Activated T-cell treated with anti-CD3 and anti-CD28 coated beads for 24 hours (primary cell): ENCODE data around the gene UBE2H.
"Not testable (repeated sequence)": the region's sequence is repeated elsewhere in the genome, so short reads cannot be mapped to it uniquely, and the experiment has no call there.

Experiments used
- DNase-seq: peaks from one replicate; pipeline ENCODE4 v3.0.0-alpha.2; 2020; ENCODE audit warnings: low read depth

Gene UBE2H

DNA sequence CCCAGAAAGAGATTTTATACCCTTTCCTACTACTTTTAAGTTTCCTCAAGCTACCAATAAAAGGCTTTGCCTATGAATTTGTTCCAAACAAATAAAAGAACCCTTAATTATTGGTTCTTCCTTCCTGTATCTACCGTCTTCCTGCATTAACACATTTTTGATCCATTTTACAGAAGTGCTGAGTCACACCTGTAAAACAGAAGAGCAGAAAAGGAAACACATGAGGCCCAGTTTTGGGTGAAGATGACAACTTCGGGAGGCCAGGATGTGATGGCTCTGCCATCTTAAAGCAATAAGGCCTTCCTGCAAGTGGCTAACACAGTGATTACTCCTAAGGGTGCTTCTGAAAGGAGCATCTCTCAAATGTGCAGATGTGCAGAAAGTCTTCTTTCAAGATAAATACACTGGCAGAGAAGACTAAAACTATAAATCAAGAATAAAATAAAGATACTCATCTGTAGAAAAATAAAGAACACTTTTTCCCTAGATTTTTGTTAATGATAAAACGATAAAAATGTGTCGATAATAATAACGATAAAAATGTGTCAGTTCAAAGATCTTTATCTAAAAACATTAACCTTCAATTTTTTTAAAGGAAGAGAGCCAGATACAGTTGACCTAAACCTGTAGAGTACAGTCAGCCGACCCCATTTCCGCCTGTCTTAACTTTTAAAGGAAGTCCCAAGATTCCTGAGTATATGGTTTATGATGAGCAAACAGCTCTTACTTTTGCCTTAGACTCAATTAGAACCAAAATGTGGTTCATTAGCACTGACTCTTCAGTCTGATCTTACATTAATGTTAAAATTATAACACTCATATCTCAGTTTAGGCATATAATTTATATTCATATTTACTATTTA lies 108.6 kb downstream of the UBE2H start:
- DNase-seq: no peak

DNA sequence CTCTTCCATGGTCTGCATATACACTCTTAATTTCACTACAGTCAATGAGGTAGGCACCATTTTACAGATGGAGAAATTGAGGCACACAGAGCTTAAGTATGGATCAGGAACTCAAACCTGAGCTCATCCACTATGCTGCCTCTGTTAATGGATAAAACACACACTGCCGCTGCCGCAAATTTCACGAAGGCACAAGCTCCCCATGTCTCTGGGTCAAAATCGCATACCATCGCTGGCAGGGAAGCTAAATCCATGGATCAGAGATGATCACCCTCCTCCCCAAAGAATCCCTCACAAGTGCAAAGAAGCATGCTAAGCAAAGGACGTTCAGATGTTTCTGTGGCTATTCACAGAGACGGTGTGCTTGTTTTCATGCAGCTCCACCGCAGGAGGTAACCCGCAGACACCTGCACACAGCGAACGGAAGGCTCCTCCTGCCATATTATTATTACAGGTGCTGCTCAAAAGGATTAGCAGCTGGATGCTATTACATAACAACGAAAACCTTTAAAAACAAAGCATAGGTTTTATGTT lies 109.3 kb downstream of the UBE2H start:
- DNase-seq: no peak

DNA sequence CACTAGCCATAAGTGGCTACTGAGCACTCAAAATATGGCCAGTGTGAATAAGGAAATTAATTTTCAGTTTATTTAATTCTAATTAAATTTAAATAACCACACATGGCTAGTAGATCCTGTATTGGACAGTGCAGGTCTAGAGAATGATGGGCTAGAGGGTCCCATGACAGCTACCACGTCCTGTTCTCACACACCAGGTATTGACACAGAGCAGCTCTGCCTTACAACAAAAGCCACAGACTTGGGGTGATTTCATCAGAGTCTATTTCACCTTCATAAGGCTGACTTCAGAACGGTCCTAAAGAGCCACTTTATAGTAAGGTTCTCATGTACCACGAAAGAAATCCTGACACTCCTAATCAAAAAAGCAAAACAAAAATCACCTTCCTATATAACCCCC lies 111.3 kb downstream of the UBE2H start:
- DNase-seq: no peak

DNA sequence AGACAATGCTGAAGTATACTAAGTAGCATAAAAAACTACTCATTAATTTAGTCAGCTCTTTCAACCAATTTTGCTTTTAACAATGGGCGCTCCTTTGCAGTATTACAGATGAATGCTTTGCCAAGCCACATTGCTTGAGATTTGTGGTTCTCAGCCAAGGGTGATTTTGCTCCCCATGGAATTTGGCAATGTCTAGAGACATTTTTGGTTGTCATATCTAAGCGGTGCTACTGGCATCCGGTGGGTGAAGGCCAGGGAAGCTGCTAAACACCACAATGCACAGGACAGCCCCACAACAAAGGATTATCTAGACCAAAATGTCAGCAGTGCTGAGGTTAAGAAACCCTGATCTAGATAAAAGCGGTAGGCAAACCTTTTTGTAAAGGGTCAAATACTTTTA lies 112.0 kb downstream of the UBE2H start:
- DNase-seq: no peak

DNA sequence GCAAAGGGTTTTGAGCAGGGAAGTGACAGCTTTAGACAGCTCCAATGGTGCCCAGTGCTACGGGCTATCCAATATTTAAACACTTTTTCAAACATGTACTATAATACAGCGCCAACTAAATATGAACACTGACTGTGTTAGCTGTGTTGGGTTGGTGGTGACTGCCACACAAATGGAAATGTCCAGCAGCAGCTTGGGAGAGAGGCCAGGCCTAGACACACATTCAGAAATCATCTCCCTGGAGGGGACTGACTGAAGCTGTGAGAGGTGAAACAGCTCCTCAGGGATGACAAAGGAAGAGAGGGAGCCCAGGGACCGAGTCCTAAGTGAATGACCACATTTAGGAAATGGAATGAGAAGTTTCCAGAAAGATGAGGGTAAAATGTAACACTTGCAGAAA lies 115.8 kb downstream of the UBE2H start:
- DNase-seq: no peak

DNA sequence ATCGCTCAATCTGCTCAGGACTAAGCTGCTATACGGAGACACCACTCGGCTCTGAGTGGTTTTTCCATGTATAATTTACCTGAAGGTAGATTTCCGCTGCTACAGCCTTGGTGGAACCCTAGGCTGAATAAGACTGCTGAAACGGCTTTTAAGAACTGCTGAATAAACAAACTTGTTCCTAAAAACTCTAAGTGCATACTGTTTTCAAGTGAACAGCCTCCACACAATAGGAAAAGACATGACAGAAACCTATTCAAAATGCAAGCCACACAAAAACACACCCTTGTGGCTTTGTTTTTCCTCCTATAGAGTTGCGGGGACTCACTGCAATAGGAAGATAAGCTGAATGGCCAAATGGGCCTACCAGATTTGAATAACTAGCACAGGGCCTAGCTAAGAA lies 117.2 kb downstream of the UBE2H start:
- DNase-seq: no peak

DNA sequence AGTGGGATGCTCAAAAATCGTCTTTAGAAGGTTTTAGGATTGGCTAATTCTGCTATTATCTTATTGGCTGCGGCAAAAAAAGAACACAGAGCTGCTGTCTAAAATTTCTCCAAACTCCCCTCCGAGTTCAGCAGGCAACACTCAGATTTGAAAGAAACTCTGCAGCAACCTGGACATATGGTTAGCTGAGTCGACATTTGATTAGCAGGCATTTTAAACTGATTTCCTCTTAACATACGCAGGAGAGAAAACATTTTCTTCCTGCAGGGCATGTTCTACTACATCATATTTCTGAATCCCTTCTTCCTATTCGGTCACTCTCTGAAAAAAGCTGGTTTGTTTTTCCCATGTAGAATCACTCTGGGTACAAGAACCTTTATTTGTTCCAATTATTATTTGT lies 119.4 kb downstream of the UBE2H start:
- not testable (repeated sequence) for DNase-seq

DNA sequence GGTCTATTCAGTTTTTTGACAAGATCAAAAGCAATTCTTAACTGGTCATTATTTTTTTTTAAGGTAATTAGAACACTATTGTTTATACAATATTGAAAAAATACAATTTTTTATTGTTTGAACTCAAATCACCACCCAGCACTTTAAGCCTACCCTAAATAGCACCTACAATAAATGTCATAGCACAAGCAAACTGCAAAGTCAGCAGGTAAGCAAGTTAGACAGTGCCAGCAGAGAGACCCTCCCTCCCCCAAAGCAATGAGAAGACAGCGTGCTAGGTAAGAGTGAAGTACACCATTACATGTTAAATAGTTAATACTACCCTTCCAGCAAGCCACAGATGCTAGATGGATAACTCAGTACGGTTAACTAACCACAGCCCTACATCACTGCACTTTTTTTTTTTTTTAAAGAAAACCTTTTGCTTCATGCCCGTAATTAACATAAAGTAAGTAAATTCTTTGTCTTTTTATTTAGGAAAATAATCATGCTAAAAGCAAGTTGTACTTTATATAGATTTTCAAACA lies 120.0 kb downstream of the UBE2H start:
- DNase-seq: no peak

DNA sequence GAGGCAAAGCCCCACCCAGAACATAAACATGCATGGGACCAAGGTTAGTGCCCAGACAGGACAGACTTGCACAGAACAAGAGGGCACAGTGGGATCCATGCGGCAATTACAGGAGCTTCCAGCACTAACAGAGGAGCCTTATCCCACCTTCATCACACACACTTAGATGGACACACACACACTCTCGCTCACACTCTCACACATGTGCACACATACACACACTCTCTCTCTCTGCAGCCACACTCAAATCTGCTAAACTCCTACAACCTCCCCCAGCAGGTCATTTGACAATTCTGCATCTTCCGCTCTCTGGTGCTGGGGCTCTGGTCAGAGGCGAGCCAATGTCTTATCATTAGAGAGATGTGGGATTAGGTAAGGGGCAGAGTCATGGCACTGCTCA lies 120.5 kb downstream of the UBE2H start:
- DNase-seq: no peak

DNA sequence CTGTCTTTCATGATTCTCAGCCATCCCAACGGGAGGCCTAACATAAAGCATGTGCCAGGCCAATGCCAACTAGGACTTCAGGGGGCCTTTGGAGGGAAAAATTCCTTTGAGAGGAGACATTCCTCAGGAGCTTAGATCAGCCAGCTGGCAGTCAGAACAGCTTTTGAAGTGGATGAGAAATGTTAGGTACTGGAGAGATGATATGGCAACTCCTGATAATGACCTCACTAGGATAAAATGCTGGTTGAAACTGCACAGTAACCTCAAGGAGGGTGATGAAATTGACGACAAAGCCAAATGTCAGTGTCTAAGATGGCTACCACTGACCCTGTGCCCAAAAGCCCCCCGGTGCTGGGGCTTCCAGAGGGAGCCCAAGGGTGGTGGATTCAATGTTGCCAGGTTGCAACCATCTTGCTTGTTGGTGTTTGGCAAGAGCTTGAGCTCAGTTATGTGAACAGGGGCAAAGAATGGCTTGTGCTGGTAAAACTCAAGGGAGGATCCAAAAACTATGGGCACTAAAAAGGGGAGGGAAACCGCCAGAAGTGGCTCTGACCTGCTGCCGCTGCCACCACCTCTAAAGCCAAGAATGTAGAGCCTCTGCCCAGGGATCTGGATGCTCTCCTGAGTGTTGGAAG lies 121.2 kb downstream of the UBE2H start:
- no peak for DNase-seq

DNA sequence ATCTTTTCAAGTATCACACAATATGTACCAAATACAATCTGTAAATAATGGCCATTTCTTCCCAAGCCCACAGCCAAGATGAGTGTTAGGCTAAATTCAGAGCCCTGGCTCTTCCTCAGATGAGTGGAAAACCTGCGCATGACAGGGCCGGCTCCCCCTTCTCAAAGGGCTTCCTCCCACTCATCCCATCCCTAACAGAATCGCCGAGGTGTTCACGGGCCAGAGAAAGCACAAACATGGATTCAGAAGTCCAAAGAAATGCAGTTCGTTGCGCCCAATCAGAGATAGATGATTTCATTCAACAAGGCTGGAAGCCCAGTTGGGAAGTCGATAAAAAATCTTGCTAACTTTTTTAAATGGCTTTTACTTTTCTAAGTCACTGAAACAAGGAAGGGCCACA lies 121.8 kb downstream of the UBE2H start:
- DNase-seq: no peak

DNA sequence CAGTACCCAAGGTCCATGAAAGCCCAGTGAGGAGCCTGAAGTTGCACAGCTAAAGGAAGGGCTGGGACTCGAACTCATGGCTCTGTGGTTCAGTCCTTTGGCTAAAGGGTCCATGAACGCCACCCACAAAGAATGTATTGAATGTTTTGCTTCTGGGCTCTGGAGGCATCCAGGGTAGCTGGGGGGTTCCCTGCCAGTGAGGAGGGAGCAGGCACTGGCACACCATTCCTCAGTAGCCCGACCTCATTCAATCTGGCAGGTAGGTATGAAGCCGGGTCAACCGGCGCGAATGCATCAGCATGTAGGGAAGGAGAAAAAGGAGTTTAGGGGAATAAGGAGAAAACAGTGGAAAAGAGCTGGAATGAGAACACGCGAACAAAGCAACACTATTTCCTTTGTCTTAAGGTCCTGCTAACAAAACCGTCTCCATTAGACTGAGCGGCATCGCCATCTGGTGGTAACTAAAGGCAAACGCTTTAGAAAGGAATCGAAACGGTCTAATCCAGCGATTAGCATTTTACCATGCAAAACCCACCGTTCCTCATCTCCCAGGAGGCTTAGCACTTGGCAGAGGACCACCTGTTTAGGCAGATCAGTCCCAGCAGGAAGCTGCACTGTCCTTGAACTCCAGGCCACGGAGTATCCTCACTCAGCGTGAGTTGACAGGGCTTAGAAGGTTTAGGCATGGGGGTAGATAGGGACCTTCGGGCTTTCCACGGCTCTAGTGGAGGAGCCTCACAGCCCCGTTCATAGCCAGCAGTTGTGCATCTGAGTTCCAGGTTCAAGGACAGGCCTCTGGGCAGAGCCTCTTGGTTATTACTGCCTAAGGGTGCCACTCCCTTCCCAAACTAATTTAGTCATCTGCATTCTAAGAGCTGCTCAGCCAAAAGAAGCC lies 122.8 kb downstream of the UBE2H start:
- DNase-seq: peak; percentile 45

DNA sequence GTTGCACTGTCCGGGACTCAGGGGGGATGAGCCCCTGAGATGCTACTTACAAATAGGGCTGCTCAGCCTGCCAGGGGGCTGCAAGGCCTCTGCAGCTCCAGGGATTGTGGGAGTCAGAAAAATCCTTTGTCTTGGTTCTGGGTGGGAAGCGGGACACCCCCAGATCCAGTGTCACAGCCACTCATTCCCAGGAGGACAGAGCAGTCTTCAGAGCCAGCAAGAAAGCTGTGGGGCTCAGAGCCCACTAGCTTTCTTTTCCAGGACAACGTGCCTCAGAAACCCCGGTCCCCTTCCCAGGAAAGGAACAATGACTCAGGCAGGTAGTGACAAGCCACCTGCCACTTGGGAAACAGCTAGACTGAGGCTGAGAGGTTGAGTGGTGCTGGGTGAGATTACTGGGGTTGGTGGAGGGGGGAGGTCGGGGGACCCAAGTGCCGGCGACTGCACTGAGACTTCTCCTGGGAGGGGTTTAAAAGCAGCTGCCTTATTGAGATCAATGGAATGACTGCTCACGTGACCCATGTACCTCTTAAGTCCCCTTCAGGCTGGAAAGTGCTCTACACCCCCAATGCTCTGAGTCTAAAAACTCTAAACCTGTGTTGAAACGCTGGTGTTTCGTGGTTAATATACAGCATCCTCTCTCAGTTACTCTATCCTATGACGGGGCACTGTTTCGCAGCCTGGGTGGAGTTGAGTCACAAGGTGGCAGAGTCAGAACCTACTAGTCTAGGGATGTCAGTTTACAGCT lies 123.6 kb downstream of the UBE2H start:
- DNase-seq: no peak

DNA sequence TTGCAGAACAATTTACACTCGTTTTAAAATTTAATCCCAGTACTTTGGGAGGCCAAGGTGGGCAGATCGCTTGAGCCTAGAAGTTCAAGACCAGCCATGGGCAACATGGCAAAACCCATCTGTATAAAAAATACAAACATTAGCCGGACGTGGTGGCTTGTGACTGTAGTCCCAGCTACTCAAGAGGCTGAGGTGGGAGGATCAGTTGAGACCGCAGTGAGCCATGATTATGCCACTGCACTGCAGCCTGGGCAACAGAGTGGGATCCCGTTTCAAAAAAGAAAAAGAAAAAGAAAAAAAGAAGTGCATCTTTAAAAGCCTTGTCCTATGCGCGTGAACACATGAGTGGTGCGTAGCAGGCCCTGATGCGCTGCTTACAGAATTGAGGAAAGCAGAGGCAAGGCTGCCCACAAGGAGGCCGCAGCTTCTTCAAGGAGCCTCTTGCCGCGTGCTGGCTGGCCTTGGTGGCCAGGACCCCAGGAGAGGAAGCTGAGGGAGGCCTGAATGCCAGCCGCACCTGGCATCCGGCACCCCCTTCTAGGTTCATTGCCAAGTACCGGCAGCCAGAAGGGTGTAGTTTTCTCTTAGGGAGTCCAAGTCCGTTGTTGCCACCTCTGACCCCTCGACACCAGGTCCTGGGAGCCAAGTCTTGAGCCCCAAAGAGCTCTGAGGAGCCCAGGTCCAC lies 124.5 kb downstream of the UBE2H start:
- DNase-seq: no peak

DNA sequence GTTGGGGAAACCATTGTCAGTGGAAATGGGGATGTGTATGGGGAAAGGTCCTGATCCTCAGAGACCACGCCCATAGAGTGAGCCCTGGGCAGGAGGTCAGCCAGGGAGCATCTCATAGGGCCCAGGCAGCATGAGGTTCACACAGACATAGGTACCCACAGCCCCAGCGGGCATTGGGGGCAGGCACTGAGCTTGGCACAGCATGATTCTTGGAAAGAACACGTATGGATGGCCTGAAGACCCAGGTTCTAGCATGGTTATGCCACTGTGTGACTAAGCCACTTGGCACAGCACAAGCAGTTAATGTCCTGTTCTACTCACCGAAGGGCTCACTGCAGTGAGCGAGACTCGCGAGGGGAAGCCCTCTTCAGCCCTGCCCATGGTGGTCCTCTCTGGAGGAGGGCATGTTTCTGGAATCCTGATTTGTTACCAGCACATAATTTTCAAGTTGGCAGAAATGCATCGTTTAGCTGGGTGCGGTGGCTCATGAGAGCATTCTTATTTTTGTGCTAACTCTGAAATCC lies 125.2 kb downstream of the UBE2H start:
- no peak for DNase-seq

DNA sequence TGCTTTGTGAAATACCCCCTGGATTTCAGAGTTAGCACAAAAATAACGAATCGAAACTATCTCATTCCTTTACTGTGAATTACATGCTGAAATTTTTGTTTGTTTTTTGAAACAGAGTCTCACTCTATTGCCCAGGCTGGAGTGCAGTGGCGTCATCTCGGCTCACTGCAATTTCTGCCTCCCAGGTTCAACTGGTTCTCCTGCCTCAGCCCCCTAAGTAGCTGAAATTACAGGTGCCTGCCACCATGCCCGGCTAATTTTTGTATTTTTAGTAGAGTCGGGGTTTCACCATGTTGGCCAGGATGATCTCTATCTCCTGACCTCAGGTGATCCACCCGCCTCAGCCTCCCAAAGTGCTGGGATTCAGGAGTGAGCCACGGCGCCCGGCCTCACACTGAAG lies 125.9 kb downstream of the UBE2H start:
- not testable (repeated sequence) for DNase-seq

DNA sequence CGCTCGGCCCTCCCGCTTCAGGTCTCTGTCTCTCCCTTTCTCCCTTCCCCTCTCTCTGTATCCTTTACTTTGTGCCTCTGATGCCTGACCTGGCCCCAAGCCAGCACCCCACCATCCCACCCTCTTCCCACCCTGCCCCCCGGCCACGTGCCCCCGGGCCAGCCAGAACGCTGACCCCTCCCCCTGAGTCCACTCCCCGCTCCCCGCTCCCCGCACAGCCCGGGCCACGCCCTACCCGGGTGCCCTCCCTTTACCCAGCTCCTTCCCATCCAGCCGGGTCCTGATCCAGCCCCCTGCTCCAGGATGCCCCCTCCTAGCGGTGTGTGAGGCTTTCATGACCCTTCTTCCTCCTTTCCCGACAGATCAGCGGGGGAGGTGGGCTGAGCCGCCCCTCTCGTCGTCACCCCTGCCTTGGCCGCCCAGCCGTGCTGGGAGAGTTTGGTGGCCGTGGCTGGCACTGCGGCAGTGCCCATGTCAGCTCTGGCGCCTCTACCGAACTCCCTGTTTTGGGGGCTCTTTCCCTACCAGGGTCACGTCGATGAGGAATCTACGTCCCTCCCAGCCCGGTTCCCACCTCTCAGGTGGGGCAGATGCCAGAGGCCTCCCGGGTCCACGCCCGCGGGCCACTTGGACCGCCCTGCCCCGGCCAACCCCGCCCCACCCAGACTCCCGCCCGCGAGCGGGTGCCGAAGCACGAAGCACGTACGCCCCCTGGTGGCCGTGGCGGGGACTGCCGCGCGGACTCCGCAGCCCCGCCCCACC lies 127.4 kb downstream of the UBE2H start:
- peak; percentile 84 for DNase-seq

DNA sequence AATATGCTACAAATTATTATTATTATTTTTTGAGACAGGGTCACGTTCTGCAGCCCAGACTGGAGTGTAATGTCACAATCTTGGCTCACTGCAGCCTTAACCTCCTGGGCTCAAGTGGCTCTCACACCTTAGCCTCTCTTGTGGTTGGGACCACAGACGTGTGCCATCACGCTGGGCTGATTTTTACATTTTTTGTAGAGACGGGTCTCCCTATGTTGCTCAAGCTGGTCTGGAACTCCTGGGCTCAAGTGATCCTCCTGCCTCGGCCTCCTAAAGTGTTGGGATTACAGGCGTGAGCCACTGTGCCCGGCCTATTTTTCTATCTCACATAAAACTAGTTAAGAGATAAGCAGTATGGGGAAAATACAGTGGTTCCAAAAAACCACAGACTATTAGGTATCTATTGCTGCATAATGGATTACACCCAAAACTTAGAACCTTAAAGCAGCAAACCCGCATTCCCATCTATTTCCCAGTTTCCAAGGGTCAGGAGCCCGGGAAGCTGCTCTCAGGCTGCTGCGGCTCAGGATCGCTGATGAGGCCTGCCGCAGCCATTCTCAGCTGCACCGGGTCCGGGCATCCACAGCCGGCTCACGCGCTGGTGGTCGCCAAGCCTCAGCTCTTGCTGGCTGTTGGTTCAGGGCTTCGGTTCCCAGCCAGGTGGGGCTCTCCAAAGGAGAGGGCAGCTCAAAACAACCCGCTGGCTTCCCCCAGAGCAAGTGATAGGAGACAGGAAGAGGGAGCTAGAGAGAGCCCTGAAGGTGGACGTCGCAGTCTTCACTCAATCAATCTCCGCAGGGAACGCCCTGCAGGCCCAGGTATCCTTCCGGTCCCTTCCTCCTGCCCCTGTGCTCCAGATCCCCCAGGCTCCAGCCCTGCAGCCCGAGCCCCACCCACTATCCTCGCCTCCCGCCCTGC lies 128.2 kb downstream of the UBE2H start:
- peak; percentile 8 for DNase-seq

DNA sequence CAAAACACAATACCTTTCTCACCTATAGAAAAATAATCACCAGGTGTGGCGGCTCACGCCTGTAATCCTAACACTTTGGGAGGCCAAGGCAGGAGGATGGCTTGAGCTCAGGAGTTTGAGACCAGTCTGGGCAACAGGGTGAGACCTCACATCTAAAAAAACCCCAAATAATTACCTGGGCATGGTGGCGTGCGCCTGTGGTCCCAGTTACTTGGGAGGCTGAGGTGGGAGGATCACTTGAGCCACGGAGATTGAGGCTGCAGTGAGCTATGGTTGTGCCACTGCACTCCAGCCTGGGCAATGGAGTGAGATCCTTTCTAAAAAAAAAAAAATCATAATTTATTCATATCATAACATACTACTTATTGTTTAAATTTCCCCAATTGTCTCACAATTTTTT lies 129.6 kb downstream of the UBE2H start:
- DNase-seq: not testable (repeated sequence)
